K562 (cell line): ENCODE measurements around the gene POLRMT. TPM values are rescaled to one million over a fixed set of nuclear protein-coding genes. Genes with fewer than 3 reads are reported as not detected.

ENCODE experiments used
- E2F3 ChIP-seq: fragments of 250-450 bp; sonication (Bioruptor Pico); IDR thresholded peaks from 2 replicates; pipeline ENCODE4 v1.4.0; 2020; ENCODE audit warnings: mild to moderate bottlenecking
- MITF ChIP-seq: IDR thresholded peaks from 2 replicates; pipeline ENCODE4 v1.6.1; 2014; ENCODE audit warnings: antibody characterized with exemption
- NR0B1 ChIP-seq: fragments of 450-650 bp; IDR thresholded peaks from one replicate; pipeline ENCODE4 v1.6.1; 2018; ENCODE audit warnings: mild to moderate bottlenecking, moderate library complexity; ENCODE audit not compliant: partially characterized antibody
- SP1 ChIP-seq: sonication (generic); formaldehyde crosslinking; IDR thresholded peaks from 2 replicates; pipeline ENCODE4 v1.8.1; 2022; ENCODE audit warnings: mild to moderate bottlenecking, missing genetic modification reagents
- SRF ChIP-seq, 2 experiments: fragments of 250-450, 450-650 bp in 1 of 2; sonication (Bioruptor Pico) in 1 of 2; sonication (generic) in 1 of 2; formaldehyde crosslinking; IDR thresholded peaks; 2 replicates each; pipeline versions ENCODE4 v1.5.0 to v1.5.1; 2020 to 2022; ENCODE audit warnings: mild to moderate bottlenecking in 1 of 2, missing genetic modification reagents in 1 of 2
- THRB ChIP-seq: fragments of 450-650 bp; formaldehyde crosslinking; conservative IDR thresholded peaks from 2 replicates; pipeline ENCODE4 v1.4.0; 2022; ENCODE audit warnings: mild to moderate bottlenecking, missing genetic modification characterization
- ZBTB1 ChIP-seq: sonication (generic); formaldehyde crosslinking; IDR thresholded peaks from 2 replicates; pipeline ENCODE4 v1.8.1; 2023; ENCODE audit warnings: missing genetic modification reagents, low read depth, mild to moderate bottlenecking, borderline replicate concordance
- ZBTB26 ChIP-seq: fragments of 450-650 bp; formaldehyde crosslinking; IDR thresholded peaks from 2 replicates; pipeline ENCODE4 v1.4.0; 2022; ENCODE audit warnings: missing genetic modification characterization
- ZBTB40 ChIP-seq, 2 experiments: fragments of 450-650 bp in 1 of 2; sonication (generic) in 1 of 2; formaldehyde crosslinking in 1 of 2; IDR thresholded peaks; 2 replicates each; pipeline versions ENCODE4 v1.7.1 to v1.9.0; 2016 to 2022; ENCODE audit warnings: inconsistent platforms in 1 of 2, mild to moderate bottlenecking in 1 of 2, missing genetic modification reagents in 1 of 2
- ZBTB7A ChIP-seq: IDR thresholded peaks from 2 replicates; pipeline ENCODE4 v1.6.1; 2011; ENCODE audit warnings: low read depth, mild to moderate bottlenecking, low read length, moderate library complexity, borderline replicate concordance; ENCODE audit not compliant: control insufficient read depth
- ZFP1 ChIP-seq: fragments of 450-650 bp; formaldehyde crosslinking; IDR thresholded peaks from 2 replicates; pipeline ENCODE4 v1.4.0; 2020; ENCODE audit warnings: mild to moderate bottlenecking, mixed read lengths
- ZNF785 ChIP-seq: fragments of 250-450 bp; sonication (Bioruptor Pico); IDR thresholded peaks from 2 replicates; pipeline ENCODE4 v1.4.0; 2020; ENCODE audit warnings: mild to moderate bottlenecking
- polyA plus RNA-seq, 8 experiments: library from polyadenylated mRNA; depleted of rRNA in 4 of 8; stranded (reverse) in 5 of 8; unstranded in 3 of 8; fragments of >200 nt; fragmentation: Nextera tagmentation in 2 of 8; fragmentation: Illumina TruSeq in 1 of 8; extraction: Ambion mirVana in 2 of 8; extraction: Trizol in 1 of 8; gene quantifications; 2 replicates each; pipeline versions ENCODE4 v1.2.1 to v1.2.3, GENCODE V29; 2011 to 2014; ENCODE audit warnings: inconsistent platforms in 1 of 8, missing spikeins in 1 of 8
- total RNA-seq, 7 experiments: library from RNA; depleted of rRNA in 6 of 7; stranded (reverse); fragments of >200 nt in 6 of 7; fragmentation: Illumina TruSeq in 2 of 7; extraction: Trizol in 2 of 7; gene quantifications; 2 replicates each; pipeline versions ENCODE4 v1.2.1 to v1.2.3, GENCODE V29; 2011 to 2021; ENCODE audit warnings: low replicate concordance in 1 of 7

POLRMT gene
- total and polyA plus RNA-seq, 9 of the 15 experiments (the other 6 are each of a cell fraction or from before 2014, with no cell fraction given) = 30.3 to 144 (median 68.0) TPM

GRCh38 chr19:573519-573825, 59.9 kb downstream of the POLRMT start (continued):
- no peak for TF ChIP-seq THRB
- TF ChIP-seq ZBTB1 (CRISPR knock-in tag) = no peak
- no peak for TF ChIP-seq ZBTB40 (IDR thresholded peaks at IDR 0.05)
- no peak for TF ChIP-seq ZBTB40 (CRISPR knock-in tag; IDR thresholded peaks at IDR 0.05)
- no peak for TF ChIP-seq NR0B1
- no peak for TF ChIP-seq ZFP1 (CRISPR knock-in tag)
- peak; percentile 19; the same call in 1 of the 2 replicates for TF ChIP-seq SP1 (CRISPR knock-in tag)
- 0 out of 2 replicates have a peak, but pooled peaks have one; percentile 46 for TF ChIP-seq E2F3
- TF ChIP-seq ZBTB7A = 0 out of 2 replicates have a peak, but pooled peaks have one; percentile 11
- TF ChIP-seq MITF = no peak
- no peak for TF ChIP-seq SRF (CRISPR knock-in tag; IDR thresholded peaks at IDR 0.05)
- TF ChIP-seq ZNF785 (CRISPR knock-in tag) = no peak
- TF ChIP-seq ZBTB26 (CRISPR knock-in tag) = no peak
